Right atrium auricular region (tissue), 2 donors: Measurements from ENCODE around the gene CLDN14. TPM values are rescaled to one million over a fixed set of nuclear protein-coding genes. Genes with fewer than 3 reads are reported as not detected.

Experiments used
- DNase-seq: peaks from one replicate; pipeline ENCODE4 v3.0.0-alpha.2; 2019; ENCODE audit warnings: low spot score
- H3K27ac ChIP-seq, 2 donors: fragments of 200-600 bp; sonication (generic); 1 replicate in 1 of 2; 2 replicates in 1 of 2; pipeline ENCODE4 v1.5.1; 2016 to 2019
- H3K27me3 ChIP-seq, 2 donors: fragments of 200-600 bp; sonication (generic); one replicate each; pipeline versions ENCODE4 v1.5.1 to v1.6.0; 2017 to 2019
- H3K36me3 ChIP-seq: fragments of 200-600 bp; sonication (generic); one replicate; pipeline ENCODE4 v1.5.1; 2016
- H3K4me1 ChIP-seq, 2 donors: fragments of 200-600 bp; sonication (generic); one replicate each; pipeline versions ENCODE4 v1.5.1 to v1.6.0; 2017 to 2019
- H3K4me3 ChIP-seq, 2 donors: fragments of 200-600 bp; sonication (generic); 1 replicate in 1 of 2; 2 replicates in 1 of 2; pipeline ENCODE4 v1.5.1; 2017 to 2019; ENCODE audit warnings: mild to moderate bottlenecking in 1 of 2, moderate library complexity in 1 of 2
- H3K9me3 ChIP-seq, 2 donors: fragments of 200-600 bp; sonication (generic); one replicate each; pipeline ENCODE4 v1.5.1; 2019
- CTCF ChIP-seq, 2 donors: fragments of 200-600 bp; sonication (generic); IDR thresholded peaks; one replicate each; pipeline ENCODE4 v1.5.1; 2019; ENCODE audit warnings: antibody characterized with exemption in 2 of 2
- total RNA-seq, 2 donors: library from RNA; depleted of rRNA; stranded (reverse); fragments of >200 nt; gene quantifications; one replicate each; pipeline ENCODE4 v1.1.0, GENCODE V29; 2016

Gene CLDN14
- total RNA-seq, 2 donors from 2014 or later = not detected

DNA sequence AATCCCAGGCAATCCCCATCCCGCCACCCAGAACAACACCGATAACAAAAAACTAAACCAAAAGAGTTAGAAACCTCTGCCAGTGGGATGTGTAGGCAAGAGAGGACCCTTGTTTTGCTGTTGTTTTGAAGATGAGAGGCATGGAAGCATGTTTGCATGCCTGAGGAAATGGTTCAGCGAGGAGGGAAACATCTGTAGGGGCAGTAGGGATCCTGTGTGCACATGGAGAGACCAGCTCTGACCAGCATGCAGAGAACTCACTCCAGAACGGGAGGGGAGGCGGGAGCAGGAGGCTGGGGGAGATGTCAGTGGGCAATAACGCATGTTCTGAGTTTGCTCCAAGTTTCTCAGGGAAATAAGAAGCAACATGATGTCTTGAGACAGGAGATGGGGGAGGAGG lies 5.3 kb downstream of the CLDN14 start:
- Histone ChIP-seq H3K27ac (no peak overlapping the region), H3K4me1 (no peaks in the 10 kb centered on the region), H3K4me3 (no peak overlapping the region), H3K27me3 (no peaks in the 10 kb centered on the region), H3K36me3 (no peaks in the 10 kb centered on the region), H3K9me3 (no peaks in the 10 kb centered on the region)
- no peak for TF ChIP-seq CTCF (IDR thresholded peaks at IDR 0.05)
- no peak for DNase-seq

DNA sequence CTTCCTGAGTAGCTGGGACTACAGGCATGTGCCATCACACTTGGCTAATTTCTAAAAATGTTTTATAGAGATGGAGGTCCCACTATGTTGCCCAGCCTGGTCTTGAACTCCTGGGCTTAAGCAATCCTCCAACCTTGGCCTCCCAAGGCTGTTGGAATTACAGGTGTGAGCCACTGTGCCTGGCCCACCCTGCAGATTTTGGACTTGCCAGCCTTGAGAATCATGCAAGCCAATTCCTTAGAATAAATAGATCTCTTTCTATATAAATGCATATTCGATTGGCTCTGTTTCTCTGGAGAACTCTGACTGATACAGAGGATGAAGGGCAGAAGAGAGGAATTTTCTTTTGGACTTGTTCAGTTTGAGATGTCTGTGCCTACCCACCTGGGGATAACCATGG lies 6.7 kb downstream of the CLDN14 start:
- Histone ChIP-seq H3K27ac (no peak overlapping the region), H3K36me3 (no peaks in the 10 kb centered on the region), H3K27me3 (no peaks in the 10 kb centered on the region), H3K4me1 (no peaks in the 10 kb centered on the region), H3K4me3 (no peak overlapping the region), H3K9me3 (no peaks in the 10 kb centered on the region)
- no peak for TF ChIP-seq CTCF (IDR thresholded peaks at IDR 0.05)
- no peak for DNase-seq

- no peak overlapping the region for H3K27ac ChIP-seq
- no peak for TF ChIP-seq CTCF (IDR thresholded peaks at IDR 0.05)
- no peaks in the 10 kb centered on the region for H3K4me1 ChIP-seq
- no peaks in the 10 kb centered on the region for H3K27me3 ChIP-seq
- no peak for DNase-seq
- H3K4me3 ChIP-seq = no peak overlapping the region
- H3K9me3 ChIP-seq = no peaks in the 10 kb centered on the region
- no peaks in the 10 kb centered on the region for H3K36me3 ChIP-seq
Observed at GRCh38 chr21:36472377-36472776, 7.5 kb downstream of the CLDN14 start.

DNA sequence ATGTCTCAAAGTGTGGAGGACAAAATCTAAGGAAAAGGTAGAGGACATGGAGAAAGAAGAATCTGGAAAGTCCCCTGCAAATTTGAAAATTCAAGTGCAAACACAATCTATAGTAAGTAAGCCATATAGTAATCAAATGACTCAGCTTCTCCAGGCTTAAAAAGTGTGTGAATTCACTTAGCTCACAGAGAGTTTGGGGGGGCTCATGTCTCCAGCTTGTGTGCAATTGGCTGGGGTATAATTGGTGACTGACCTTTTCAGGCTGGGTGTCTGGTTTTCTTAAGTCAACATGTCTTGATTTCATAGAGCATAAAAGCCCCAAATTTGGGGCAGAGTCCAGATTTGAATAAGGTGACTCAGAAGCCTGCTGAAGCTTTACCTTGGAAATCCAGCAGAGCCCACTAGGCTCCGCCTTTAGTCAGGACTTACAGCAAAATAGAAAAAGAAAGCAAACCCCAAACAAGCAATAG lies 8.6 kb downstream of the CLDN14 start:
- no peaks in the 10 kb centered on the region for H3K36me3 ChIP-seq
- no peak overlapping the region for H3K4me3 ChIP-seq
- TF ChIP-seq CTCF (IDR thresholded peaks at IDR 0.05) = no peak
- H3K27me3 ChIP-seq = no peaks in the 10 kb centered on the region
- no peak for DNase-seq
- H3K27ac ChIP-seq = no peak overlapping the region
- H3K9me3 ChIP-seq = no peaks in the 10 kb centered on the region
- no peaks in the 10 kb centered on the region for H3K4me1 ChIP-seq

- no peak overlapping the region for H3K27ac ChIP-seq
- TF ChIP-seq CTCF (IDR thresholded peaks at IDR 0.05) = no peak
- H3K4me1 ChIP-seq = peaks cover 0 to 6% of the 10 kb centered on the region in 2 donors
- H3K27me3 ChIP-seq = no peaks in the 10 kb centered on the region
- H3K9me3 ChIP-seq = no peaks in the 10 kb centered on the region
- H3K4me3 ChIP-seq = no peak overlapping the region
- DNase-seq = no peak
- H3K36me3 ChIP-seq = no peaks in the 10 kb centered on the region
Observed at GRCh38 chr21:36470294-36470693, 9.6 kb downstream of the CLDN14 start.

DNA sequence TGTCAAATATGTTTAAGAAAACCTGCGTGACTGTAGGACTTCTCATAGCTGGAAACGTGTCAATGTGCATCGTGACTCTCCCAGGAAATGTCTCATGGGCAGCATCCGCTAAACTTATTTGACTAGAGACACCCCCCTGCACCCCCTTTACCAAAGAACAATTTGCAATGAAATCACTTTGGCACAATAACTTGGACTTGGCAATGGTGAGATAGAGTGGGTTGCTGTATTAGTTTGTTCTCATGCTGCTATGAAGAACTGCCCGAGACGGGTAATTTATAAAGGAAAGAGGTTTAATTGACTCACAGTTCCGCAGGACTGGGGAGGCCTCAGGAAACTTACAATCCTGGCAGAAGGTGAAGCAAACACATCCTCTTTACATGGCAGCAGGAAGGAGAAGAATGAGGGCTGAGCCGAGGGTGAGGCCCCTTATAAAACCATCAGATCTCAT lies 13.8 kb downstream of the CLDN14 start:
- no peak overlapping the region for H3K27ac ChIP-seq
- peaks cover 0 to 7% of the 10 kb centered on the region in 2 donors for H3K4me1 ChIP-seq
- TF ChIP-seq CTCF (IDR thresholded peaks at IDR 0.05) = no peak
- no peaks in the 10 kb centered on the region for H3K27me3 ChIP-seq
- DNase-seq = no peak
- no peaks in the 10 kb centered on the region for H3K9me3 ChIP-seq
- no peaks in the 10 kb centered on the region for H3K36me3 ChIP-seq
- H3K4me3 ChIP-seq = no peak overlapping the region
